ENCODE data around the gene MYO16. TPM values are rescaled to one million over a fixed set of nuclear protein-coding genes. Genes with fewer than 3 reads are reported as not detected.

Gene MYO16
- total and polyA plus RNA-seq, 9 donors, result under 0.01 to 0.37 (median 0.16) TPM; not detected in 2

DNA sequence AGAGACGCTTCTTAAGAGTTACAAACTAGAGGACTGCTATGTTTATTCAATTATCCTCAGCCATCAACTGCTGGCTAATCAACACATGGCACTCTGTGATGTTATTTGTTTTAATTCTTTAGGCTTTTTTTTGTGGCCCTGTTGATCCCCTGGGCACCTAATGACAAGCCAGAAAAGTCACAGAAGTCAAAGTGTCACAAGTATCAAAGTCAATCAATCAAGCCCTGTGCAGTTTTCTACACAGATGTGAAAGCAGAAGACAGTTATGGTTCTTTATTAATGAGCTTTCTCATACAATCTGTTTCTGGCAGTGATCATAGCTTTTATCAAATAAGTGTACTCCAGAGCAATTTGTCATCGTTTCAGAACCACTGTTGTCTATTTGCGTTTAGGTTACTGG, 34.3 kb downstream of the MYO16 start:
- DNase-seq, result no peak
- Histone ChIP-seq H3K27me3 (no peaks in the 10 kb centered on the region), H3K4me1 (ENCODE audit: insufficient read depth) (no peaks in the 10 kb centered on the region), H3K9me3 (no peaks in the 10 kb centered on the region), H3K4me3 (no peak overlapping the region), H3K27ac (no peak overlapping the region), H3K36me3 (no peaks in the 10 kb centered on the region)
- TF ChIP-seq, protein P1, sequence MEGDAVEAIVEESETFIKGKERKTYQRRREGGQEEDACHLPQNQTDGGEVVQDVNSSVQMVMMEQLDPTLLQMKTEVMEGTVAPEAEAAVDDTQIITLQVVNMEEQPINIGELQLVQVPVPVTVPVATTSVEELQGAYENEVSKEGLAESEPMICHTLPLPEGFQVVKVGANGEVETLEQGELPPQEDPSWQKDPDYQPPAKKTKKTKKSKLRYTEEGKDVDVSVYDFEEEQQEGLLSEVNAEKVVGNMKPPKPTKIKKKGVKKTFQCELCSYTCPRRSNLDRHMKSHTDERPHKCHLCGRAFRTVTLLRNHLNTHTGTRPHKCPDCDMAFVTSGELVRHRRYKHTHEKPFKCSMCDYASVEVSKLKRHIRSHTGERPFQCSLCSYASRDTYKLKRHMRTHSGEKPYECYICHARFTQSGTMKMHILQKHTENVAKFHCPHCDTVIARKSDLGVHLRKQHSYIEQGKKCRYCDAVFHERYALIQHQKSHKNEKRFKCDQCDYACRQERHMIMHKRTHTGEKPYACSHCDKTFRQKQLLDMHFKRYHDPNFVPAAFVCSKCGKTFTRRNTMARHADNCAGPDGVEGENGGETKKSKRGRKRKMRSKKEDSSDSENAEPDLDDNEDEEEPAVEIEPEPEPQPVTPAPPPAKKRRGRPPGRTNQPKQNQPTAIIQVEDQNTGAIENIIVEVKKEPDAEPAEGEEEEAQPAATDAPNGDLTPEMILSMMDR (IDR thresholded peaks at IDR 0.05), result no peak
- no peak for TF ChIP-seq EP300 (IDR thresholded peaks at IDR 0.05)
- no peak for TF ChIP-seq POLR2A (IDR thresholded peaks at IDR 0.05)
- WGBS, 3 donors, result 32 to 63% (median 33%) methylated on average over 3 of the region's 3 CpGs
- intact Hi-C loops (cut with DNase I), result no loop called here

DNA sequence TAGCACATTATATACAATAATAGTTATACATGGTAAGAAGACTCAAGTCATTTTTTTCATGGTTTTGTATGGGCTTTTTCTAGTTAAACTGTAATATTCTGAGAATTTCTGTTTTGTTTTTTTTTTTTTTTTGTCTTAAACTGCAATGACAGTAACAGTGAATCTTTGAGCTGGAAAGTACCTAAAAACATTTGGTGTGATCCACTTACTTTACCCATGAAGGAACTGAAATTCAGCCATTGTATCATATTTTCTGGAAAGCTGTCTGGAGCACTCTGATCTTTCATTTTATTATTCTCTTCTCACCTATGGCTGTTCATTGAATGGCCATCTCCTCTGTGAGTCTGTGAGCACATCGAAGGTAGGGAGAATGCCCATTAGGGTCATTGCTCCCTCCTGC, 37.8 kb downstream of the MYO16 start:
- DNase-seq, result no peak
- H3K36me3 ChIP-seq, result no peaks in the 10 kb centered on the region
- no peaks in the 10 kb centered on the region for H3K4me1 ChIP-seq (ENCODE audit: insufficient read depth)
- no peaks in the 10 kb centered on the region for H3K9me3 ChIP-seq
- H3K27ac ChIP-seq, result no peak overlapping the region
- no peaks in the 10 kb centered on the region for H3K27me3 ChIP-seq
- TF ChIP-seq EP300 (IDR thresholded peaks at IDR 0.05), result no peak
- no peak for TF ChIP-seq POLR2A (IDR thresholded peaks at IDR 0.05)
- TF ChIP-seq, protein P1 (IDR thresholded peaks at IDR 0.05), result no peak
- H3K4me3 ChIP-seq, result no peak overlapping the region
- intact Hi-C loops (cut with DNase I), result no loop called here
- 79 to 89% (median 88%) methylated on average over 1 of the region's 1 CpG for WGBS, 3 donors

DNA sequence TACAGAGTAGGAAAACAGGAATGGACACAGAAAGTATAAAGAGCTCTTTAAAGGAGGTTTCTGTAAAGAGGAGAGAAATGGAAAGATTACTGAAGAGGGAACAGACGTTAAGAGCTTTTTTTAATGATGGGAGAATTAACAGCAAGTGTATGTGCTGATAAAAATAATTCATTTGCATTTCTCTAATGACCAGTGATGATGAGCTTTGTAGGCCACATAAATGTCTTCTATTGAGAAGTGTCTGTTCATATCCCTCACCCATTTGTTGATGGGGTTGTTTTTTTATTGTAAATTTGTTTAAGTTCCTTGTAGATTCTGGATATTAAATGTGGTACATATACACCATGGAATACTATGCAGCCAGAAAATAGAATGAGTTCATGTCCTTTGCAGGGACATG, 40.0 kb downstream of the MYO16 start:
- no peak for TF ChIP-seq POLR2A (IDR thresholded peaks at IDR 0.05)
- TF ChIP-seq, protein P1 (IDR thresholded peaks at IDR 0.05), result no peak
- TF ChIP-seq EP300 (IDR thresholded peaks at IDR 0.05), result no peak
- Histone ChIP-seq H3K4me1 (ENCODE audit: insufficient read depth) (no peaks in the 10 kb centered on the region), H3K4me3 (no peak overlapping the region), H3K27ac (no peak overlapping the region), H3K27me3 (no peaks in the 10 kb centered on the region), H3K36me3 (no peaks in the 10 kb centered on the region), H3K9me3 (no peaks in the 10 kb centered on the region)
- no peak for DNase-seq
- intact Hi-C loops (cut with DNase I), result no loop called here
- WGBS, 3 donors, result 45 to 68% (median 58%) methylated on average over 1 of the region's 1 CpG

DNA sequence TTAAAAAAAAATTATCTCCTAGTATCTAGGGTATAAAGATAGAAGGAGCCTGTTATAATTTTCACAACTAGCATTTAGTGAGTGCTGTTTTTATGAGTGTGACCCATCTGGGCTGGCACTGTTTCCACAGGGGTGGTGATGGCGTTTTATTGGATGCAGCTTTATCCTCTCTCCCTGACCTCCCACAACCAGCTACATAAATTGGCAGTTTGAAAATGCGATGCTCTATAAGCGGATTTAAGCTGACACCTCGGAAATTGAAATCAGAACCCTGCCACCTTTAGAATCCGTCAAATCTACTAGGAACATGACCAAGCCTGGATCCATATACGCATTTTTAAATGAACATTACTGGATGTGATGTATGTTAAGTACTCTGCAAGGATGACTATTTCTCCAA, 44.9 kb downstream of the MYO16 start:
- Histone ChIP-seq H3K36me3 (no peaks in the 10 kb centered on the region), H3K27ac (no peak overlapping the region), H3K4me3 (no peak overlapping the region), H3K4me1 (ENCODE audit: insufficient read depth) (no peaks in the 10 kb centered on the region), H3K27me3 (no peaks in the 10 kb centered on the region), H3K9me3 (no peaks in the 10 kb centered on the region)
- intact Hi-C loops (cut with DNase I), result no loop called here
- DNase-seq, result no peak
- 80% methylated on average over 6 of the region's 6 CpGs for WGBS, 3 donors
- TF ChIP-seq, protein P1 (IDR thresholded peaks at IDR 0.05), result no peak
- no peak for TF ChIP-seq EP300 (IDR thresholded peaks at IDR 0.05)
- TF ChIP-seq POLR2A (IDR thresholded peaks at IDR 0.05), result no peak

DNA sequence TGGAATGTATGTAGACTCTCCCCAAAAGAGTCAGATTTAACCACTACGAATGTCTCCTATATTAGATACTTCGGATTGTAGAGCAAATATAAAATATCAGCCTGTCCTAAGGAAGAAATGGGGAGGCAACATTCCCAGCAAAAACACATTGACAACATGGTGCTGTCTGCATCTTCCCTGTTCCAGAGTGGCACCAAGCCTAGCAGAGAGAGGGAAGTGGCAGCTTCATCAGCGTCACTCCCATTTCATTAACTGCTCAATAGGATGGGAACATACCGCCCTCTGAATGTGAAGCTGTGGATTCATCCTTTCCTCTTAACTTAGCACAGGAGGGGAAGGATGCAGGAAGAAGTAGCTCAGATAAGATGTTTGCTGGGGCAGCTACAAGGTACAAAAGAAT, 45.4 kb downstream of the MYO16 start:
- TF ChIP-seq, protein P1 (IDR thresholded peaks at IDR 0.05), result no peak
- no peak for TF ChIP-seq POLR2A (IDR thresholded peaks at IDR 0.05)
- no peak for TF ChIP-seq EP300 (IDR thresholded peaks at IDR 0.05)
- 80 to 85% (median 82%) methylated on average over 4 of the region's 4 CpGs for WGBS, 3 donors
- Histone ChIP-seq H3K36me3 (no peaks in the 10 kb centered on the region), H3K4me1 (ENCODE audit: insufficient read depth) (no peaks in the 10 kb centered on the region), H3K27me3 (no peaks in the 10 kb centered on the region), H3K9me3 (no peaks in the 10 kb centered on the region), H3K27ac (no peak overlapping the region), H3K4me3 (no peak overlapping the region)
- intact Hi-C loops (cut with DNase I), result no loop called here
- DNase-seq, result no peak

All from ovary (tissue), 9 donors.